ENCODE measurements around the gene GPR107.

- TF ChIP-seq GATA3 (IDR thresholded peaks at IDR 0.05; ENCODE audit: low read depth, low read length), result no peak
- no peak for TF ChIP-seq GATA2 (IDR thresholded peaks at IDR 0.05; ENCODE audit: low read depth, low read length)
These were observed 36.6 kb upstream of the GPR107 start for GRCh38 chr9:130017076-130017475.
